ENCODE results near the gene MFAP3L.

- no peak for TF ChIP-seq POLR2A (IDR thresholded peaks at IDR 0.05)
- TF ChIP-seq CTCF (IDR thresholded peaks at IDR 0.05), result no peak
Measured at GRCh38 chr4:169971456-169972015, 54.7 kb downstream of the MFAP3L start.
